Kasumi-1 (cell line): ENCODE measurements around the gene NRG2.

Source experiments
- DNase-seq, 2 experiments: peaks; one replicate each; lab custom pipeline; 2025; lab: John Stamatoyannopoulos, UW

NRG2 gene

DNA sequence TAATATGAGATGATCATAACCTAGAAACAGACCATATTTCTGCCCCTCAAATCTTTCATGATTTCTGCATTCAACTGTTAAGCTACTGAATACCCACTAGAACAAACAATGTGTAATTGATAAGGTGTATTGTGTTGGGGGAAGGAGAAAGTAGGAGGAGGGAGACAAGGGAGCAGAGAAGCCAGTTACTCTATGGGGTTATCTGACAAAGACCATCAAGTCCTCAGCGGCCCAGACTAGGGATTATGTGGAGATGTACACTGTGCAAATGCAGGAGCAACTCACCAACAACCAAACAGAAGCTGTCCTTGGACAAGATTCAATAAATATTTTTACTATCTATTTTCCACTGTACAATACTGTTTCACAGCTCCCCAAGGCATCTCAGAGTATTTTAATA lies 2.7 kb downstream of the NRG2 start:
- no peak for DNase-seq

DNA sequence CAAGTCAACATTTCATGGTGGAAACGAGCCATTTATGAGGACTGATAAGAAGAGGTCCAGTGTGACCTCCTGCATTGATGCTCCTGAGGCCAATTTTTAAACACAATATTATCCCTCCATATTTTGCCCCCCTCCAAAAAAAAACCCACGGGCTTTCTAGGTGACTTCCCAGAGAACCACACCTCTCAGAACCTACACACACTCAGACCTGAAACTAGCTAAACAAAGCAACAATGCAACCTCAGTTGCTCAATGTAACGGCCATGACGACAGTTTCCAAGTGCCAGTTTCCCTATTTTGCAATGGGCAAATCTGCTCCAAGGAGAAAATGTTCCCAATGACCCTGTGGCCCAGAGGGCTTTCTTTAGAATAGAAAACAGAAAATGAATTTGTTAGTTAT lies 3.5 kb downstream of the NRG2 start:
- DNase-seq, result no peak

DNA sequence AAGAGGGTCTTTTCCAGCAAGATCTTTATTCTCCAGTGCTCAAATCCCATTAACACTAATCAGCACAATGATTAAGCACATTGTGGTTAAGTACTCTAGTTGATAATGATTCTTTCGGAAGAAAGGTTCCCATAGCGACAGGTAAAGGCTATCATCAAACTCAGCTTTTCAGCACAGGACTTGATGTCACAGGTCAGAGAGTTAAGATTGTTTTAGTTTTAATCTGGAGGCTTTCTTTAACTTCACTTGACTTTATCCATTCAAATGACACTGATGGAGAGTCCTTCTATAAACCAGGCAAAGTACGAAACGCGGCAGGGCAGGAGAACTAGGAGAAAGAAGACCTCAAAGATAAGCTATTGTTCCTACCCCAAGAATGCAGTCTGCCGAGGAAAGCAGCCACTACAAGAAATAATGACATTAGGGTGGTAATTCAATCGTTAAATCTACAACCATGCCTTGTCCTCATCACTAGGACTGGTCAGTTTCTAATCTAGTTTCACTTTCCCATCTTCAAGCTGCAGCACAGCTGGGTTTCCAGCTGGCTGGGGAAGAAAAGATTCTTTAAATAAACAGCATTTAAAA lies 4.6 kb downstream of the NRG2 start:
- no peak for DNase-seq

DNA sequence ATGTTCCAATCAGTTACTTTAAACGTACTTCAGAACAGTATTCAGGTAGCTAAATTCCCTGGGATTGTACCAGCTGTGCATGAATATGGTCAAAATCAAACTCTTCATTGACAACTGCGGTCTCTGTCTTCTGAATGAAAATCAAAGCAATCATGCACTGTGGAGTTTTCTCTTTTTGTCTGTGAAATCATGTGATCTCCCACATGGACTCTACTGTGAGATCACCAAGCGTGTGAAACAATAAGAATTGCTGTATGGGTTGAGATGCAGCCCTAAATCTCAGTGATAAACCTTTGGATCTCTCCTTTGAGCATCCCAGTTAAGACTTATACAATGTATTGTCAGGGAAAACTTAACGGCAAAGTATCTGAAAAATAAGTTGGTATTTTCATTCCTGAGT lies 6.1 kb downstream of the NRG2 start:
- DNase-seq, result no peak

DNA sequence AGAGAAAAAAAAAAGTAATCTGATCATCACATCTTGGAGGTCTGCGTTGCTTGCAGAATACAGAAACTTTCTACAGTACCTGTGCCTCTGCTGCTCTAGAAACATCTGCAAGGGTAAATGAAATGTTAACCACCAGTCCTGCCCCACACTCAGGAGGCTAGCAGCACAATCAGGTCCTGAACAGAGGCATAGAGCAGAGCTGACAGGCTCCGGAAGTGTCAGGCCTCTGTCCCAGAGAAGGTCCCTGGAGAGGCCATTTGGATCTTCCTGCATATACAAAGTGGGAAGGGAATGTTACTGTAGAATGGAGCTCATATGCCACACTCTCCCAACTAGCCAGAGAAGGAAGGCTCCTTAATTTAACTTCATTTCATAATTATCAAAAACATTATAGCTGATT lies 7.2 kb downstream of the NRG2 start:
- DNase-seq, result no peak

DNA sequence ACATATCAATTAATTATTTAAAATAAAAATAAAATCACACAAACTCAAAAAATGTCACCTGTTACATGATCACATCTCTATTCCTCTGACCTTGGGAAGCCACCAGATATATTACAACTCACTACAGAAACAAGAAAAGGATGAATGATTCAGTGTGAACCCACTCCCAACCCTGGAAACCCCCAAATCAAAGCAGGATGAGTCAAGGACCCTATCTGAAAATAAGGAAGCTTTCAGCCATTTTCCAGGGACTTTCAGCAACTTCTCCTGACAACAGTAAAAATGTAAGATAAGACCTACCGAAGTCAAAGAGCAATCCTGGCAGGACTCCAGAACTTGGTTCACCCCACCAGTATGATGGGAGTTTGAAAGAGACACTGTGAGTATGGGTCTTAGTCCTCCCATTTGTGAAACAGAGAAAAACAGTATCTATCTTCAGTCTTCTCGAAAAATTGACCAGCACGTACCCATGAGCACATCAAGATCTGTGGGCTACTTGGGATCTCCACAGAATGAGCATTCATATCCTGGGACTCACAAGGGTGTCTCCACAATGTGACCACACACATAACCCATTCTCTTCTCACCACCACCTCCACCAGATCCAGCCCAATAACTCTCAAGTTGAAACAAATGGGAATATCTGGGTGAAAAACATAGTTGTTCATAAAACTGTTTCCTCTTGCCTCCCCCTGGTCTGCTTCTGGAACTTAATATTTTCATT lies 9.9 kb downstream of the NRG2 start:
- DNase-seq, result no peak

DNA sequence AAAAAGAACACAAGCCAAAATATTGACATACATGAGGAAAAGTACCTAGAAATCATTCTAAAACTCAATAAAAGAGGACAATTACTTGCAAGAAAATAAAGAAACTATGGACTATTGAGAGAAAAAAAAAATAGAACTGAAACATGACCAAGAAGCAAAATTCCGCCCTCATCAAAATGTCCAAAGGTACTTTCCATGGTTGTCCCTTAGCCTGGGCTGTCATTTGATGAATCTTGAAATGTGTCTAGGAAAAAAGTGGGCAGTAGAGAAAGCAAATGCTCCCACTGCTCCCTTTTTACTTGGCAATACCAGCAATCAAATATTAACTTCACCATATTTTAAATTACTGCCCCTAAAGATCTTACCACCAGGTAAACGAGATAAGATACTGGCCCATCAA lies 10.8 kb downstream of the NRG2 start:
- DNase-seq, result no peak

DNA sequence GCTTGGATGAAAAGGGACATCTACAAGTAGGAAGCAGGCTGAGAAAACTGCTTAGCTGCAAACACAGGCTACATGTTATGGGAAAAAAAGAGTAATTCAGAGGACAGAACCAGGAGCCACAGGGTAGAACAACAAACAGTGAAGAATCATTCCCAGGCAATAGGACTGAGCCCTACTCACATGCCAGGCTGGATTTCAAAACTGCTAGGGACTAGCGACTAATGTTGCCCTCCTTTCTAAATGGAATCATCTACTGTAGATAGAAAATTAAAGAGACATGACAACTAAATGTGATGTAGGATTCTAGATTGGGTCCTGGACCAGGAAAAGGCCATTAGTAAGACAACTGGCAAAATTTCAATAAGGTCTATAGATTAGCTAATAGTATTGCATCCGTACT lies 15.3 kb downstream of the NRG2 start:
- no peak for DNase-seq

DNA sequence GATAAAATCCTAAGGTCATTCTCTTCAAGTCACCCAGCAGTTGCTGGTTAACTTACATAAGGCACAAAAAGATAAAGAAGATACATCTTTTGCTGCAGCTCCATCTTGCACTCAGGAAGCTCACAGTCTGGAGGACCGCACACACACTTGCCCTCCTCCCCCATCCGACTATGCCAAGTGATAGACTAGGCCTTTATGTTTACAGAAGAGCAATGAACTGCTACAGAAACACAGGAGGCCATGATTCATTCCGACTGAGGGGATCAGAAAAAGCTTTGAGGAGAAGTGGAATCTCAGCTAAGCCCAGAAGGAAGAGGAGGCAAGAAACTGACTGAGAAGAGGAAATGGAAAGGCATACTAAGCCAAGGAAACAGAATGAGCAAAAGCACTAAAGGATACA lies 17.4 kb downstream of the NRG2 start:
- DNase-seq, result no peak

DNA sequence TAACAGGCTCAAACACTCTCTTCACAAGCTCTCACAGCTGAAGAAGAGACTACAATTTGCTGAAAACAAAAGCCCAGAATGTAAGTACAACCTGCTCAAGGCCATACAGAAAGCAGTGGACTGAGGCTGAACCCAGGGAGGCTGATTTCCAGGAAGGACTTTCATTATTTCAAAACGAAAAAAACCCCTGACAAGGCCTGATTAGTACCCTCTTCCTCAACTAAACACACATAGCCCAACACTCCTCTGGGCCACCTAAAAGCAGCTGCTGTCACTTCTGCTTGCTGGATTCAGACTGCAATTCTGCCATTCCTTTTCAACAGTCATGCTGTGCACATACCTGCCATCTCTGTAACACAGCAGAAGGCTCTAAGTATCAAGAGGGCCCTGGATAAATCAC lies 18.2 kb downstream of the NRG2 start:
- DNase-seq, result no peak

DNA sequence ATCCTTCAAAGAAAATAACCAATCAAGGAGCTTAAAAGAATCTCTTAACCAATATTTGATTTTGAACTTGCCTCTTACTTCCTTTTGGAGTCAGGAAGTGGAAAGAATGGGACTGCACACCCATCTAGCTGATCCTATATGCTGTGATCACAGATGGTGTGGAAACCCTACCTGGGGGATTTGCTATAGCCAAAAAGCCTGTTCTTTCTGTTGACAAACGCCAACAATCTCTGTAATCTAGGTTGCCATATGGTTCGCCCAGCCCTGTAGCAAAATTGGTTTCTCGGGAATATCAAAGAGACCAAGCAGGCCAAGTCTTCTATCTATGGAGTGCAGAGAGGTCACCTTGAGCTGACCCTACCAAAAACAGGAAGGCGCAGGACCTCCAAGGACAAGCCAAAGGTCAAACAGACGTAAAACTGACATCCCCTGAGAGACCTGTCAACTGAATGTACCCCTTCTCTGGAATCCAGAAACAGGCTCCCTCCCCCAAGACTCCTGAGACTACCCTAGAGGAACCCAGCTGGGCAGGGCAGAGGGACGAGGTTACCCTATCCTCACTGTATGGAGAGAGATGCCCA lies 19.4 kb downstream of the NRG2 start:
- DNase-seq, result no peak

DNA sequence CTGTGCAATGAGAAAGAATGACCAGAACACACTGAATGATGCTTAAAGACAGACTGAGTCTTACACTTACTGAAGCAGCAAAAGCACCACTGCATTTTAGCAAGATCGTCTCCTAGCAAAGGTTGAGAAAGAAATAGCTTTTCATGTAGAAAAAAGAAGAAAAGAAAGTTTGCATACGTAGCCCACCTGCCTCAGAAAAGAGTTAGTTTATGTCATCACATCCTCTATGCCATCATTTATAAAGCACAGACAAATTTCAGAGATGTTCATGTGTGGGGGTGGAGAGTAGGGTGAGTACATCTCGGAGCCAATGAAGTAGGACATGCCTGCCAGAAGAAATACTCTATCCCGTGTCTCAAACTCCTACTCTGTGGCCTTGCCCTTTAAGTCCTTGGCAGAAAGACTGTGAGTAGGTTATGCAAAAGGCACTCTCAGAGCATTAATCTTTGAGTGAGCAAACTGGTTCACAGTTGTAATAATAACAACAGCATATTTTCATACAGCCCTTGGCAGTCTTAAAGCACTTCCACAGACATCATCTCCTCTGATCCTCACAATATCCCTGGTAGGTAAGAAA lies 22.4 kb downstream of the NRG2 start:
- no peak for DNase-seq

DNA sequence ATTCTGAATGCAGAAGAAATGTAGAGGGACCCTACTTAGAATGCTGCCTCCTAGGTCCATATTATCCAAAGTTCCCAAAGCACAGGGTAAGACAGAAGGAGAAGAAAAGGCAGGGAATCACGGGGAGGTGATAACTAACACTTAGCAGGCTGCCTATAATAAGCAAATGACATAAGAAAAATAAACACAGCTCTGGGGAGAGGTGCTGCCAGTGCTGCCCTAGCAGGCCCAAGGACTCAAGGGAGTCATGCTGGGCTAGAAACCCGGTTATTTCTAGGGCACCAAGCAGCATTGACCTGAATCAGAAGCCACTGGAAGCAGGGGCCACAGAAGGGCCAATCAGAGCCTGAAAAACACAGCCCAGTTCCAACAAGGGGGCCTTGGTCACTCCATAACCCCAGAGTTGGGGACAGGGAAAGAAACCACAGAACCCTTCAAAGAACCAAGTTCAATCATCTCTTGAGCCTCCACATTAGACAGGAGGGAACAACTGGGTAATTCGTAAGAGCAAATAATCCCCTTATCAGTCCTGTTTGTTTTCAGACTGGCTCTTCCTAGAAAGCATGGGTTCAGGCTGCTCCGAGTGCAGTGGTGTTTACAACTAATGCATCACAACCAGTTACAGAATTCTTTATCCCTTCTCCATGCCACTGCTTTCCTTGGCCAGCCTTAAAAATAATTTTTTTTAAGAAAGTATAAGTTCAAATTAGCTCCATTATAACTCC lies 24.0 kb downstream of the NRG2 start:
- no peak for DNase-seq

DNA sequence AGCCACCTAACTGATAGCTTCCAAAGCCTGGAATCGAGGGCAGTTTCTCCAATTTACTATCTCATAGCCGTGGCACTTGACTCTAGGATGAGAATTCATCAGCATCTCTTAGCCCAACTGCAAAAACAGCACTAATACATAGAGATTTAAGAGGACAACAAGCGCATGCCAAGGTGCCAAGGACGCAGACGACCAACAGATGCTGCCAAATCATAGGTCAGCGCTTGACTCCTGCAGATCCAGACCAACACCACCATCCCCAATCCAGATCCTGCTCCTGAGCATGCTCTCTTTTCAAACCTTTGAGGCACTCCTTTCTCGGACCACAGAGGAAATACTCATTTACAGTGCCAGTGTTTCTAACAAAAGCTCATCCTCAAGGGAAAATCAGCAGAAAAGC lies 24.6 kb downstream of the NRG2 start:
- no peak for DNase-seq

DNA sequence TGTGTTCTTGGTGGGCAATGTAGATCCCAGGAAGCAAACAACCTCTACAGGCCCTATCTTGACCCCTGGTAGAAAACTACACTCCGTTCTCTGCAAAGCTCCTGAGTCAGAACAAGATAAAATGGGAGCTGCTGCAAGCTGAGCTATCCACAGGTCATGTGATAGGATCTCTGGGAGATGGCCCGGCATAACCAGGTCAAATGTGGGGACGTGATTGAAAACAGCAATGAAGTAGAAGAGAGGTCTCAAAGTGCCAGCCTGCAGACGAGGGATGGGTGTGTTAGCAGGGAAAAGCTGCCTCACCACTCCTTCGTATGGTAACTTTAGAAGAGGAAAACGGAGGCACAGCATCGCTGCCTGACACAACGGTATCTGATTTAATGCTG lies 25.0 kb downstream of the NRG2 start:
- DNase-seq, result no peak

DNA sequence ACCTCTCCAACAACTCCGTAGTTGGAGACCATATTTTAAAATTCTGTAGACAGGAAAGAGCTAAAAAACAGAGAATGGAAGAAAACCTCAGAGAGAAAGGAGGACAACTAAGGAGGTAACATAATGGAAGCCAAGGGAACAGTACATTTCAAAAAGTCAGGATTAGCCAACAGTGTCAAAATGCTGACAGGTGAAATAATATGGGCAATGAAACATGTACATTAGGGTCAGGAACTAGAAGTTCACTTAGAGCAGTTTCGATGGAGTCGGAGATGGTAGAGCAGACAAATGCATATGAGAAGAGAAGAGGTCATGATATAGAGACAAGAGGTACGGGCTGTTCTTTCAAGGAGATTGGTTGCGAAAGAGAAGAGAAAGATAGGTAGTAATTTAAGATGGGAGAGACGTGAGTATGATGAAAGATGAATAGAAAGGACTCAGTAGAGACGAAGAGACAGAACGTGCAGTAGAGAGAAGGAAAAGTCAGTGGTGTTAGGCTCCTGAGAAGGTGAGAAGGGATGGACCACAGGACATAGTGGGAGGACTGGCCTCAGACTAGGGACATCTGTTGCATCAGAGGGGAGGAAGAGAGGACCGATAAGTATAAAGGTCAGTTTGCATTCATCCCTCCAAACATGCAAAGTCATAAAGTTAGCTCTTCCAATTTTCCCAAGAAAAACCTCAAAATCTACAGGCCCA lies 25.6 kb downstream of the NRG2 start:
- DNase-seq, result no peak

DNA sequence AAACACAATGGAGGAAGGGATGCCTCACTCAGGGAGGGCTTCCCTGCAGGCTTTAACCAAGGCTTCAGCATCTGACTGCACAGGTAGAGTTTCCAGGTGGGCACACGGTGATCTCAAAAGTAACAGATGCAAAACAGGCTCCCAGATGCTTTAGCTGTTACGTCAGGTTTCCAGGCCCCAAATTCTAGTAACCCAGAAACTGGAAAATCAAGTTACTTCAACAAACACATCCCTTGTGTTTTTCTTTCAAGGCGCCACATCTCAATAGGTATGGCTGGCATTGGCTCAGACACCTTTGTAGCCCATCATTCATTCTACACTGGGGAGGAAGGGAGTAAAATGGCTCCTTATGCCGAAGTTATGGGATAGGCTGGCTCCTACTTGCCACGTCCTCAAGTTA lies 27.4 kb downstream of the NRG2 start:
- no peak for DNase-seq

DNA sequence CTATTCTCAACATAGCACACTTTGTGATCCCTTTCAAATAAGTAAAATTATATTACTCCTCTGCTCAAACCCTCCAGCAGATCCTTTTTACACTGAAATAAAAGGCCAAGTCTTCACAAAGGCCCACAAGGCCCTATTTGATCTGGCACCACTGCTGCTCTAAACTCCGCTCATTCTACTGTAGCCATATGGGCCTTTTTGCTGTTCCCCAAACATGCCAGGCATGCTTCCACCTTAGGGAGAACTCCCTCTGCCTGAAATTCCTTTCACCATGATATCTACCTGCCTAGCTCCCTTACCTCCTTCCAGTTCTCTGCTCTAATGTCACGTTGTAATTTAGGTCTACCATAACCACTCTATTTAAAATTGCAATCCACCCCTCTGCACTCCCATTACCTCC lies 28.3 kb downstream of the NRG2 start:
- no peak for DNase-seq

DNA sequence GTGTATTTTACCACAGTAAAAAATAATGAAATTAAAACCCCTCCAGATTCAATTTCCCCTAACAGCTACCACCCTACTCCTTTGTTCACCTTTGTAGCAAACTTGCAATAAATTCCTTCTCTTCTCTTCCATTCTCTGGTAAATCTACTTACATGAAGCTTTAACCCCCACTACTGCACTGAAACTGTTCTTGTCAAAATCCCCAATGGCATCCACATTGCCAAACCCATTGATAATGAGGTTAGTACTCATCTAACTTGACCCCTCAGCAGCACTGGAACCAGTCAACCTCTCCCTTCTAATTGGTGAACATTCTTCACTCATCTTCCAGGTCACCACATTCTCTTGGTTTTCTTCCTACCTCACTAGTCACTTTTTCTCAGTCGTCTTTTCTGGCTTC lies 29.6 kb downstream of the NRG2 start:
- DNase-seq, result no peak

DNA sequence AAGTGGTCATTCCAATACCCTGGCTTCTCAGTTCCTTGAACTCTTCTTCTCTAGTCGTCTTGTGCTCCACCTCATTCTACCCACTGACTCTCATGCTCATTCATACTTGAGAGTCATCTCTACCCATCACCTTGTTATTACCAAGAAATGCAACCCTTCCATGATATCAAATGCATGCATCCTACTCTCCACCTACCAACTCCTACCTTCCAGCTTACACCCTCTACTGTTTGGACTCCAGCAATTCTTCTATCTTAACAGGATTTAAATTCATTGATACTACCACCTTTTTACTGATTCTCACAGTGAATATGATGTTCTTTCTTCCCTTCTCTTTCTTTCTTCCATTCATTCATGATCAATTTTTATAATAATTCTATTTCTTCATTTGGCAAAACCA lies 30.7 kb downstream of the NRG2 start:
- no peak for DNase-seq

DNA sequence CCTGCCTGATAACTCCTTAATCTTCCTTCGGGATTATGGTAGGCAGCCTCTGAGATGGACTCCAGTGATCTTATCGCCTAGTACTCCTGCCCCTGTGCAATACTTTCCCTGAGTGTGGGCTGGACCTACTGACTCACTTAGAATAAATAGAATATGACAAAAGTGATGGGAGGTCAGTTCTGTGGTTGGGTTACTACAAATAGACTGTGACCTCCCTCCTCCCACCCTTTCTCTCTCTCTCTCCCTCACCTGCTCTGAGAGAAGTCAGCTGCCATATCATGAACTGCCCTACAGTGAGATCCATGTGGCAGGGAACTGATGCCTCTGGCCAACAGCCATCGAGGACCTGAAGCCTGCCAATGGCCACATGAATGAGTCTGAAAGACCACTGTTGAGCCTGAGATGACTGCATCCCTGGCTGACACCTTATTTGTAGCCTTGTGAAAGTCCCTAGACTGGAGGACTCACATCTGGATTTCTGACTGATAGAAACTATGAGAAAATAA lies 31.7 kb downstream of the NRG2 start:
- no peak for DNase-seq

DNA sequence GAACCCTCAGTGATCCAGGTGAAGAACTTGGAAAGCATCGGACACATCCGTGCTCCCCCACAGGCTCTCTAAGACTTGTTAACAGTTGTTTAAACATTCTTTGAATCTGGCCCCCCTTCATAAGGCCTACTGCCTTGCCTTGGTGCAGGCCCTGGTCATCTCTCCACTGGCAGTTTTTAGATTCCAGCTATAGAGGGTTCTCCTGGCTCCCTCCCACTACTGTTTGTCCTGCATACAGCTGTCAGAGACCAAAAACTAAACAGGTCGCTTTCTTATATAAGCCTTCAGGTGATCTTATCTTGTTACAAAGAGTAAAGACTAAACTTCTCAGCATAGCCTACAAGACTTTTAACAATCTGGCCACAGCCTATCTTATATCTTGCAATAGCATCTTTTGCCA lies 32.3 kb downstream of the NRG2 start:
- no peak for DNase-seq
